KOPT-K1 (cell line): Measurements from ENCODE around the gene ADORA3.
"Not testable (repeated sequence)": the region's sequence is repeated elsewhere in the genome, so short reads cannot be mapped to it uniquely, and the experiment has no call there.

Experiments
- H3K27ac ChIP-seq: fragments of 200-600 bp; sonication (generic); 2 replicates; pipeline ENCODE4 v1.5.1; 2016; ENCODE audit warnings: antibody characterized with exemption, mild to moderate bottlenecking, low read depth, low read length; ENCODE audit not compliant: poor library complexity, severe bottlenecking
- H3K36me3 ChIP-seq: fragments of 200-600 bp; sonication (generic); 2 replicates; pipeline ENCODE4 v1.5.1; 2017; ENCODE audit warnings: antibody characterized with exemption, mild to moderate bottlenecking, low read length, moderate library complexity; ENCODE audit not compliant: insufficient read depth
- H3K9me3 ChIP-seq: fragments of 200-600 bp; sonication (generic); 2 replicates; pipeline ENCODE4 v1.5.1; 2017; ENCODE audit warnings: antibody characterized with exemption, low read length, mild to moderate bottlenecking; ENCODE audit not compliant: insufficient read depth, poor library complexity, severe bottlenecking

Gene ADORA3

DNA sequence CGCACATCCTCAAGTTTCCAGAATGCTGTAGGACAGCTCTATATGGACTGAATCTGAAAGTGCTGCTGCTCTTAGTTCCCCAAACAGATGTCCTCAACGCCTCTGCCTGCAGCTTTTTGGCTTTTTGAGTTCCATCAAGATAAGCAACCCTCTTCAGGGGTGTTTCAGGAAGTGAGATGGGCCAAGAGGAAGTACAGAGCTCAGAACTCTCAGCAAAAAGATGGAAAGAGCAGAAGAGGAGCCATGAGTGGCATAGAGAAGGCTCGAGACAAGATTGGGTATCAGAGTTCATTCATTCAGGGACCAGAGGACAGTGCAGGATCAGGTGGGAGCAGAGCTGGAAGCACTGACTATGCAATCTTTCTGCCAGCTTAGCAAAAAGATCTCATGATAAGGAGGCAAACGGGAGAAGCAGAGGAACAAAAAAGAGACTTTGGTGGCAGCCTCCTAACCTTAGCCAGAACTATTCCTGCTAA is at the start of gene ADORA3, which contains the start of gene TMIGD3:
Gene ADORA3 (minus strand): TSS at position 49 of the 476 bp plus-strand sequence. CDS start 279 bp downstream, outside the sequence.
Gene TMIGD3 (minus strand): TSS at position 49 of the 476 bp plus-strand sequence. CDS start 279 bp downstream, outside the sequence.
- peak within 1 kb of the TSS; percentile 64 for H3K27ac ChIP-seq

DNA sequence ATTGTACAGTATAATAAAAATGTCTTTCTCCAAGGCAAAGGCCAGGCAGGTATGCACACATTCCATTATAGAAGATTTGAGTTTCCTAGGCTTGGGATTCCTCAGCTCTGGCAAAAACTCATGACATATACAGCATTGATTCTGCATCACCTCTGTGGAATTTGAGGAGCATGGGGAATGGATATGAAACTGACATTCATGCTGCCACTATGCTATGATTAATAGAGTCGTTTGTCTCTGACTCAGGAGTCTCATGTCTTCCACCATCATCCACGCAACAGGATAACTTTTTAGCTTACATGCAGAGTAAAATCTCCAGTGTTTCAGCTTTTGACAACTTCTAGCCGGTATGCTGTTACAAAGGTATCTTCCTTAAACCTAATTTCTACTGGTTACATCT is 49.8 kb upstream of the ADORA3 start:
- no peaks in the 10 kb centered on the region for H3K9me3 ChIP-seq
- no peak overlapping the region for H3K27ac ChIP-seq
- H3K36me3 ChIP-seq = no peaks in the 10 kb centered on the region

More for the DNA sequence above, at the start of gene ADORA3, which contains the start of gene TMIGD3:
- H3K36me3 ChIP-seq = no peaks in the 10 kb centered on the region
- H3K9me3 ChIP-seq = no peaks in the 10 kb centered on the region

DNA sequence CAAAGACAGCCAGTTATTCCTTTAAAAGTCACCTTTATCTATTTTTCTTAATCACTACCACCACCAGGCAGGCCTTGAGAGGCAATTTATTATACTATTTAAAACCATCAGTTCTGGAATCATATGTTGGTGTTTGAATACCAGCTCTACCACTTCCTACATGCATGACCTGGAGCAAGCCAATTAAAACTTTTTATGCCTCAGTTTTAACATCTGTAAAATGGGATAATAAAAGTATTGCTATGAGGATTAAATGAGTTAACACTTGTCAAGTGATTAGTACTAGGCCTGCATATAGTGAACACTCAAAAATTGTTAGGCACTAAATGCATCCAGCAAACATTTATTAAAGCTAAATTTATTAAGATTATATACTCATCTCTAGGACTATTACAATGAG is 49.2 kb upstream of the ADORA3 start:
- H3K27ac ChIP-seq = no peak overlapping the region
- H3K9me3 ChIP-seq = no peaks in the 10 kb centered on the region
- no peaks in the 10 kb centered on the region for H3K36me3 ChIP-seq

DNA sequence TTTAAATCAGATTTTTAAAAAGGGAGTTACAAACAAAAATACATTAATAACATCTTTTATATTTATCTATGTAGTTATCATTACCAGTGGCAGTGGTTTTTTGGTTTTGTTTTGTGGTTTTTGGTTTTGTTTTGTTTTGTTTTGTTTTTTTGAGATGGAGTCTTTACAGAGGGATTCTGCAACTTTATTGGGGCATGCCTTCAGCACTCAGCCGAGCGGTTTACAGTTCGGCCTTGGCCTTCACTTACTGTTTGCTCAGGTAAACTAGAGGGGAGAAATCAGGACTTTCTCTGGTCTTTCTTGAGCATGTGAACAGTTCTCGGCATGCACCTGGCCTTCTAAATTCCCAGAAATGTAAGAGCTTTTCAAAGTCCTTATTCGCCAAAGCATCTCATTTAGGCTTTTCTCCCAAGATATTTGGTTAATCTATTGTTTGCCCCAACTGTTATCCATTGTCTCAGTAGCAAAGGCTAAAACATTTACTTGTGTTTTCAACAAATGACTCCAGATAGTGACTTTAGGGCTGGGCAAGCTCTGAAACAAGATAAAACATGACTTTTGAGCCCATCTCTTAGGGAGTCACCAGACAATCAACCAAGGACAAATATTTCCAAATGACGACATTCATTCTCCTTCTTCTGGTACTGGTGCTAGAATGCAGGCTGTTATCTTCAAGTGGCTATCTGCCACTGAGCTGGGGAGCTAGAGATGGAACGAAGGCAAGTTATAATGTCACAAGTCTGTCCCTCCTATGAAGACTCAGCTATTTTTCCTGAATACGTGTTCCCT is 48.4 kb upstream of the ADORA3 start:
- Histone ChIP-seq H3K9me3 (no peaks in the 10 kb centered on the region), H3K36me3 (no peaks in the 10 kb centered on the region), H3K27ac (no peak overlapping the region)

DNA sequence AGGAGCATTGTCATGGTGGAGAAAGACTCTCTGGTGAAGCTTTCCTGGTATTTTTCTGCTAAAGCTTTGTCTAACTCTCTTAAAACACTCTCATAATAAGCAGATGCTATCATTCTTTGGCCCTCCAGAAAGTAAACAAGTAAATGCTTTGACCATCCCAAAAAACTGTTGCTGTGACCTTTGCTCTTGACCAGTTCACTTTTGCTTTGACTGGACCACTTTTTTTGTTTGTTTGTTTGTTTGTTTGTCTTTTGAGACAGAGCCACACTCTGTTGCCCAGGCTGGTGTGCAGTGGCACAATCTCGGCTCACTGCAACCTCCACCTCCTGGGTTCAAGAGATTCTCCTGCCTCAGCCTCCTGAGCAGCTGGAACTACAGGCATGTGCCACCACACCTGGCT is 44.4 kb upstream of the ADORA3 start:
- H3K36me3 ChIP-seq, H3K9me3 ChIP-seq, H3K27ac ChIP-seq: not testable (repeated sequence)

DNA sequence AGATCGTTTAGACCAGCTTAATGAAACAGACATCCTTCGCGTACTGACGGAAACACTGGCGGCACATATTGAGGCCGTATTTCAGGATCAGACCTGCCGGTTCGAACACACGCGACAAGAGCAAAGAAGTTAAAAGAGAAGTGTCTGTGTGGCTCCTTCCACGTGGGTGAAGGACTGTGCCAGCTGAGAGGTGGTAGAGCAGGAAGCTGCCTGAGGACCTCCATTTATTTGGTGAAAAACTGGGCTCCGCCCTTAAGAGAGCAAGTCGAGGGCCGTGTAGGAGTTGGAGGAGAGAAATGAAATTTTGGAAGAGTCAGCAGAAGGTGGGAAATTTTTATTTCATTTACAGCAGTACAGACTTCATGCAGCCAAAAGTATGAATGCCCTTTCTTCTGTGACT is 38.8 kb upstream of the ADORA3 start:
- H3K27ac ChIP-seq = no peak overlapping the region
- H3K9me3 ChIP-seq = no peaks in the 10 kb centered on the region
- H3K36me3 ChIP-seq = no peaks in the 10 kb centered on the region

DNA sequence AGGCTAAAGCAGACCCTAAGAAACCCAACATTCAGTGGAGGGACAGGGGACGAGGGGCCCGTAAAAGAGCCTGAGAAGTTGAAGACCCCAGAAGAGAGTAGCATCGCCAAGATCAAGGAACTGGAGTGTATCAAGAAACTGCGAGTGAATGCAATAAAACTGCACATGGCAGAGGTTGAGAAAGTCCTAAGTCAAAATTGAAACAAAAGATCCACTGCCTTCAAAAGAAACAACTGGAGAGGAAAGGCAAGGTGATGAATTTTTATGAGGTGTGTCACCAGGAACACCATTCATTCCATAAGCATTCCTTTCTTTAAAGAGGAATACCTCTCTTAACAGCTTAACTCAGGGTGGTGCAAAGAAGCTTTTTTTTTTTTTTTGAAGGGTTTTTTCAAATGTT is 38.3 kb upstream of the ADORA3 start:
- Histone ChIP-seq H3K27ac (no peak overlapping the region), H3K9me3 (no peaks in the 10 kb centered on the region), H3K36me3 (no peaks in the 10 kb centered on the region)

DNA sequence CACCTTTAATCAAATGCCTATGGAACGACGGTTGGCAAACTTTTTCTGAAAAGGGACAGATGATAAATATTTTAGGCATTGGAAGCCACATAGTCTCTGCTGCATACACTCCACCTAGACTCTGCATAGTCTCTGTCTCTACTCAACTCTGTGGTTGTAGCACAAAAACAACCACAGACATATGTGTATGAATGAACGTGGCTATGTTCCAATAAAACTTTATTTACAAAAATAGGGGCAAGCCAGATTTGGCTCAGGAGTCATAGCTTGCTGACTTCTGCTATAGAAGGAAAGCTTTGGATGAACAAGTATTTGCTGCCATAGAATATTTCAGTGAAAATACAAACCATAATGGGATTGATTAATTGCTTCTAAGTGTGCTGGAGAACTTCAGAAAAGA is 37.5 kb upstream of the ADORA3 start:
- Histone ChIP-seq H3K9me3 (no peaks in the 10 kb centered on the region), H3K27ac (no peak overlapping the region), H3K36me3 (no peaks in the 10 kb centered on the region)

DNA sequence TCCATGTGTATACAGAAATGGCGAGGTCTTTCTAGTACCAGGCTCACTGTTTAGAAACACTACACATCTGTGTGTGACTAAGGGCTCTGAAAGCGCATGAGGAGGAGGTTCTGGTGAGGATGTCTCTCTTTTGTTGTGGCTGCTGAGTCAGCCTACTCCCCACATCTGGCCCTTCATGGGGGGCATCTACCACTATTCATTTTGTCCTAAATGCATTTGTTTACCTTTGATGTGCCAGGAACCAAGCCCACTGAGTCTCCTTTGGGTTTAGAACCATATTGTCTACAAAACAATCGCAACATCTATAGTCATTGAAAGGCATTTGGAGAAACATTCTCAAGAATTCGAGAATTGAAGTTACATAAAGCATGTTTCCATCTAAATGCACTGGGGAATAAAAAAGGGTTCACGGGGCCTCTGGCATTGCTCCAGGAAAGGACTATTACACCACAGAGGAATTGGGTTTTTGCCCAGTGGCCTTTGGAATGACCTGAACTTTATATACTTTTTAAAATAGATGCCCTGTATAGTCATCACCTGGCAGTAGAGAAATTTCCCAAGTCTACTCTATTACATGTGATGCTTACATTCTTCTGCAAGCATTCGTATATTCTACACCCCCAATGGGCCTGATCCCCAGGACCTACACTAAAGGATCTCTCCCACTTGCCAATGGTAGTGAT is 35.1 kb upstream of the ADORA3 start:
- no peak overlapping the region for H3K27ac ChIP-seq

DNA sequence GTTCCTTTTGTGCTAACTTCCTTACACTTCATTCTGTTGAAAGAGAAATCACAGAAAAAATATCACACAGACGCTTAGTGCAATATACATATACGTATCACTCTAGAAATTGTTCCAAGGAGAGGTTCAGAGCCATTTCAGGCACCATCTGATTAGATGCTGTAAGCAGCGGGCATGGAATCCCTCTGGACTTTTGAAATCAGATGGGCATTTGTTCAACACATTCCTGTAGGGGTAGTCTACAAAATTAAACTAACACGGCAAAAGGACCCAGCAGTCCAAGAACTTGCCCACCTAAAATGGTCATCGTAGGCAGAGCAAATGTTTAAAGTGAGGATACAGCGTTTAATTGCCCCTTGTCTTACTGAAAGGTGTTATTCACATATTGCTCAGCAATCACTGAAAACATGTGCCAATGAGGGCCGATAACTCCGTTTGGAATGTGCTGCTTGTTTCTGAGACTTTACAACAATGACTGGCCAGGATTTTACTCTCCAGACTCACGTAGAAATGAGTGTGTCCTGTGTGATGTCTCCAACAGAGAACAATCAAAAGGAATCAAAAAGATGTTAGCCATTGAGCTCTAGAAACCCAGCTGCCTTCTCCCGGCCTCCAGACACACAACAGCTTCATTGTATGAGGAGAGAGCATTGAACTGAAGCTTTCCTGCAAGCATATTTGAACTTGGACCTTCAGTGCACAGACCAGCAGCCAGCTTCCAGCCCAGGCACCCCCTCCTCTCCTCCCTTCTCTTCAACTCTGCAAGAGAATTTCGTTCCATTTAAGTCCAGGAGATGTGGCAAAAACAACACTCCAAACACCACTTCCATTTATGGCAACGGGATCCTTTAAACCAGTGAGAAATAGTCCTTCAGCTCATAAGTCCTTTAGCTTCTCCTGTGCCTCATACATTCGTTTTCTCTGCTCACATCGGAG is 32.1 kb upstream of the ADORA3 start:
- Histone ChIP-seq H3K9me3 (no peaks in the 10 kb centered on the region), H3K36me3 (no peaks in the 10 kb centered on the region), H3K27ac (no peak overlapping the region)

More for the DNA sequence above, 35.1 kb upstream of the ADORA3 start:
- Histone ChIP-seq H3K9me3 (no peaks in the 10 kb centered on the region), H3K36me3 (no peaks in the 10 kb centered on the region)

DNA sequence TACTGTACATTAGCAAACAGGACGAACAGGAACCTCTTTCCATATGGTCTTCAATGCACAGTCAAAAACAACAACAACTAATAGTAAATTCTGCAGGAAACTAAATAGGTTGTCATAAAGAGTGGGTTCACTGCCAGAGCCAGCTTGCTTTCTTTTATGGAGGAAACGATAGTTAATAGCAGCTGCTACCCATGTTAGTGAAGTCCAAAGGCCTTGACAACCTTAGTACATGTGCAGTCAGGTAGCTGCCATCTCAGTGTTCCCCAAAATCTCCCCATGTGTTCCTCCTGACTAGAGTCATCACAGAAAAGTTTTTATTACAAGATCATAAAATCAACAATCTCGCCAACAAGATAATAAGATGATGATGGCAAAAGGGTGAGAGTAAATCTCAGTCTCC is 16.6 kb upstream of the ADORA3 start:
- Histone ChIP-seq H3K27ac (no peak overlapping the region), H3K9me3 (peaks cover 4% of the 10 kb centered on the region), H3K36me3 (no peaks in the 10 kb centered on the region)

DNA sequence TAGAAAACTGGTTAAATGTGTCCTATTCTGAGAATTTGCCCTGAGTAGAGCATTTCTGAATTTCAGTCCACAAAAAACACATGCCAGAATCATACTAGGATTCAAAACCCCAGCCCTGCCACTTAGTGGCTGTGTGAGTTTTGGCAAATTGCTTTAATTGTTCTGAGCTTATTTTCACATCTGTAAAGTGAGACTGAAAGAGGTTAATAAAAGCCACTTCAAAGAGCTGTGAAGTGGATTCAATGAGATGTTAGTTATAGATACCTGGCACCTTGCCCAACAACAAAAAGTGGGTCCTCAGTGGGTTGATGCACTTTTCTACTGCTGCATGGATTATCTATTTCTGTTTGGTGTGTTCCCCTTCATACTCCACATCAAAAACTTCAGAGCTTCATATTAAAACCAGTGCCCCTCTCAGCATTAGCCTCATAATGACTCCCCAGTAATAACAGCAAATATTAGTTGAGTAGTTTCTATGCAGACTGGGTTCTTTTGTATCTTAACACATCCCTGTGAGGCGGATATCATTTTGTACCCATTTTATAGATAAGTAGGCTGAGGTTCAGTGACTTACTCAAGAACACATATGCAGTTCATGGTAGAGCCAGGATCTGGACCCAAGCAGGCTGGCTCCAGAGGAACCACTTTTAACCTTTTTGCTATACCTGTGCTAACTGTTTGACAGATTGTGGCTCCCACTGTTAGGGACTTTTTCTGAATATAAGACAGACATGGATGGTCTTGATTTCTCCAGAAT is 14.2 kb upstream of the ADORA3 start:
- Histone ChIP-seq H3K36me3 (no peaks in the 10 kb centered on the region), H3K27ac (peak overlapping the region; percentile 82), H3K9me3 (no peaks in the 10 kb centered on the region)

DNA sequence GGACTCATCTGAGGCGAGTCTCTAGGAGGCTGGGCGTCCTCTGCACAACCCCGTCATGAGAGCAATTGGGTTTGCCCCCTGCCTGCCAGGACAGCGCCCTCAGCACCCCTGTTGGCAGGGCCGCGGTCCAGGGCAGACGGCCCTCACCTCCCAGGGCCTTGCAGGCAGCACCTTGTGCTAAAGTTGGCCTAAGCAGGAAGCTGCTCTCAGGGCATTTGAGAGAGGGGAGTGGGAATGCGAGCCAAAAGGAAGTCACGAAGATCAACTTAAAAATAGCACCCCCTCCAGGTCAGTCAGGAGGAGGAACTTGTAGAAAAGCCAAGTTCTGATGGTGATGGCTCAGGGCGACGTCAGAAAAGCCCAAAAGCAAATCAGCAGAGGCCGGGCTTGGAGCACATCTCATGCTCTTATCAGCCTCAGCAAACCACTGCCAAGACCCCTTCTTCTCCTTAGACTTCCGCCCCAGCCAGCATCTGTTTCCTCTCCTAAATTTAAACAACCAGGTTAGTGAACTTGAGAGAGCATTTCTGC is 12.6 kb upstream of the ADORA3 start:
- Histone ChIP-seq H3K27ac (peak overlapping the region; percentile 82), H3K9me3 (no peaks in the 10 kb centered on the region), H3K36me3 (no peaks in the 10 kb centered on the region)
